ENCODE measurements around the gene ABCB11.
"Not testable (repeated sequence)": the region's sequence is repeated elsewhere in the genome, so short reads cannot be mapped to it uniquely, and the experiment has no call there.

ABCB11 gene

GRCh38 chr2:169031202-169031601, at the start of gene ABCB11:
ABCB11 (minus strand) TSS chr2:169031324; CDS start chr2:169018125, 13,199 bp downstream.
- DNase-seq (ENCODE audit: low read depth in 1 of 2, low spot score in 1 of 2) = no peak

GRCh38 chr2:169080250-169081069, 49.3 kb upstream of the ABCB11 start:
- no peak for DNase-seq (ENCODE audit: low read depth in 1 of 2, low spot score in 1 of 2)

GRCh38 chr2:169077674-169078240, 46.6 kb upstream of the ABCB11 start:
- DNase-seq (ENCODE audit: low read depth in 1 of 2, low spot score in 1 of 2) = no peak

- no peak for DNase-seq (ENCODE audit: low read depth in 1 of 2, low spot score in 1 of 2)
Measured at GRCh38 chr2:169073963-169074751, 43.0 kb upstream of the ABCB11 start.

- no peak for DNase-seq (ENCODE audit: low read depth in 1 of 2, low spot score in 1 of 2)
Measured at GRCh38 chr2:169073211-169073962, 42.3 kb upstream of the ABCB11 start.

- no peak for DNase-seq (ENCODE audit: low read depth in 1 of 2, low spot score in 1 of 2)
Measured at GRCh38 chr2:169072163-169072925, 41.2 kb upstream of the ABCB11 start.

- DNase-seq (ENCODE audit: low read depth in 1 of 2, low spot score in 1 of 2) = no peak
Measured at GRCh38 chr2:169071455-169071854, 40.3 kb upstream of the ABCB11 start.

GRCh38 chr2:169069833-169070232, 38.7 kb upstream of the ABCB11 start:
- no peak for DNase-seq (ENCODE audit: low read depth in 1 of 2, low spot score in 1 of 2)

GRCh38 chr2:169069341-169069740, 38.2 kb upstream of the ABCB11 start, which contains the start of gene DHRS9:
DHRS9 (plus strand) TSS chr2:169069563; CDS start chr2:169081582, 12,019 bp downstream.
- no peak for DNase-seq (ENCODE audit: low read depth in 1 of 2, low spot score in 1 of 2)

GRCh38 chr2:169066897-169067296, 35.8 kb upstream of the ABCB11 start:
- DNase-seq (ENCODE audit: low read depth in 1 of 2, low spot score in 1 of 2) = no peak

GRCh38 chr2:169065864-169066517, 34.9 kb upstream of the ABCB11 start:
- no peak for DNase-seq (ENCODE audit: low read depth in 1 of 2, low spot score in 1 of 2)

GRCh38 chr2:169065422-169065821, 34.3 kb upstream of the ABCB11 start:
- DNase-seq (ENCODE audit: low read depth in 1 of 2, low spot score in 1 of 2) = no peak

- not testable (repeated sequence) for DNase-seq (ENCODE audit: low read depth in 1 of 2, low spot score in 1 of 2)
Measured at GRCh38 chr2:169064199-169064598, 33.1 kb upstream of the ABCB11 start.

- DNase-seq (ENCODE audit: low read depth in 1 of 2, low spot score in 1 of 2) = not testable (repeated sequence)
Measured at GRCh38 chr2:169054575-169054974, 23.5 kb upstream of the ABCB11 start.

GRCh38 chr2:169050476-169051240, 19.5 kb upstream of the ABCB11 start:
- no peak for DNase-seq (ENCODE audit: low read depth in 1 of 2, low spot score in 1 of 2)

- no peak for DNase-seq (ENCODE audit: low read depth in 1 of 2, low spot score in 1 of 2)
Measured at GRCh38 chr2:169049142-169049541, 18.0 kb upstream of the ABCB11 start.

- no peak for DNase-seq (ENCODE audit: low read depth in 1 of 2, low spot score in 1 of 2)
Measured at GRCh38 chr2:169047256-169048250, 16.4 kb upstream of the ABCB11 start.
